SK-N-DZ (cell line): ENCODE data around the gene LUZP4.
A peak's percentile ranks its signal among the peaks of the same experiment; 100 is the strongest.
"Not testable (repeated sequence)": the region's sequence is repeated elsewhere in the genome, so short reads cannot be mapped to it uniquely, and the experiment has no call there.

Experiments
- DNase-seq: peaks from one replicate; pipeline ENCODE4 v3.0.0-alpha.2; 2015; ENCODE audit warnings: low spot score

Gene LUZP4

GRCh38 chrX:115337491-115338144, 48.1 kb downstream of the LUZP4 start:
- DNase-seq, result no peak

- DNase-seq, result no peak
Observed at GRCh38 chrX:115339441-115340025, 50.0 kb downstream of the LUZP4 start.

GRCh38 chrX:115341421-115341820, 51.9 kb downstream of the LUZP4 start:
- no peak for DNase-seq

DNA sequence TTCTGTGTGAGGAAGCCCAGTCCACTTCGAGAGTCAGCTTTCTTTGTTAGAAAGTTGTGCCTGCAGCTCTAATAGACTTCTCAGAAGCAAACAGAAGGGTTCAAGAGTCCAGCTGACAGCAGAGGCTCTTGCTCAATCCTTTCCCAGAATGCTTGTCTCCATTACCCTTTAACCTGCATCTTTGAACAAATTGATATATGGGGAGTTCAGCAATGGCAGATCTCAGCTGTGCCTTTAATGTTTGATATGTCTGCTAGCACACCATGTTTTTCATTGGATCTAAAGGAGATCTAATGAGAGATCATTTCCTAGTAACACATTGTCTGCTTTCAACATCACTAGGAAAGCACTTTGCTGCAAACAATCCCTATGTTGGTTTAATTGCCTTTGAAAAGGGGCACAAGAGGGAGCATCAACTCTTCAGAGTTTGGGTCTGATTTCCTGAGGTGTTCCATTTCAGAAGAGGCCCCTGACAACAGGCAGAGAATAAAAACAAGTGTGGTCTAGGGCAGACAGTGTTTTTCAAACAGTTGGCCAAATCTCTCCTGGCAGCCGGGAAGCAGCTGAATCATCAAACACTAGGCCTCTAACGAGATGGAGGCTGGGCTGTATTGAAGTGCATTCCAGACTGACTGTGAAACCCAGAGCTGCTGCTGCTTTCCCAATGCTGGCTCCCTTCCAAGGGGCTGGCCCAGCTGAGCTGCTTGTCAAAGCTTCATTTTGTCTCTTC, 55.5 kb downstream of the LUZP4 start:
- DNase-seq, result peak; percentile 66

DNA sequence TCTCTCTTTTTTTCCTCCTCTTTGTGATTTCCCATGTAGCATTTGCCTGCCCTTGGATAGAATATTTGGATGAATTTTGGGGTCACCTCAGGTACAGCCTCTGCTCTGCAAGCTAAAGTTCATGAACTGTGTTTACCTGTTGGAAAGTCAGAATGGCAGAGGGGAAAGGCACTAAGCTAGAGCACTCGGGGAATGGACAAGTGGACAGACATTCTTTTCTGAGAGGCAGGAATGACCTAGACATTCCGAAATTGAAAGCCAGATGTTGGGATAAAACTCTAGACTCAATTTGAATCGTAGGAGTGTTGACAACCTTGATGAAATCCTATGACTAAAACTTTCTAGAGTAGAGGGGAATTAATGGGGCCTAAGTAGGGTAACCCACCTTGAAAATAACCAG, 56.1 kb downstream of the LUZP4 start:
- DNase-seq, result peak; percentile 66

DNA sequence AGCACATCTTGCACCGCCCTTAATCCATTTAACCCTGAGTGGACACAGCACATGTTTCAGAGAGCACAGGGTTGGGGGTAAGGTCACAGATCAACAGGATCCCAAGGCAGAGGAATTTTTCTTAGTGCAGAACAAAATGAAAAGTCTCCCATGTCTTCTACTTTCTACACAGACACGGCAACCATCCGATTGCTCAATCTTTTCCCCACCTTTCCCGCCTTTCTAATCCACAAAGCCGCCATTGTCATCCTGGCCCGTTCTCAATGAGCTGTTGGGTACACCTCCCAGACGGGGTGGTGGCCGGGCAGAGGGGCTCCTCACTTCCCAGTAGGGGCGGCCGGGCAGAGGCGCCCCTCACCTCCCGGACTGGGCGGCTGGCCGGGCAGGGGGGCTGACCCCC, 57.2 kb downstream of the LUZP4 start:
- DNase-seq, result not testable (repeated sequence)

DNA sequence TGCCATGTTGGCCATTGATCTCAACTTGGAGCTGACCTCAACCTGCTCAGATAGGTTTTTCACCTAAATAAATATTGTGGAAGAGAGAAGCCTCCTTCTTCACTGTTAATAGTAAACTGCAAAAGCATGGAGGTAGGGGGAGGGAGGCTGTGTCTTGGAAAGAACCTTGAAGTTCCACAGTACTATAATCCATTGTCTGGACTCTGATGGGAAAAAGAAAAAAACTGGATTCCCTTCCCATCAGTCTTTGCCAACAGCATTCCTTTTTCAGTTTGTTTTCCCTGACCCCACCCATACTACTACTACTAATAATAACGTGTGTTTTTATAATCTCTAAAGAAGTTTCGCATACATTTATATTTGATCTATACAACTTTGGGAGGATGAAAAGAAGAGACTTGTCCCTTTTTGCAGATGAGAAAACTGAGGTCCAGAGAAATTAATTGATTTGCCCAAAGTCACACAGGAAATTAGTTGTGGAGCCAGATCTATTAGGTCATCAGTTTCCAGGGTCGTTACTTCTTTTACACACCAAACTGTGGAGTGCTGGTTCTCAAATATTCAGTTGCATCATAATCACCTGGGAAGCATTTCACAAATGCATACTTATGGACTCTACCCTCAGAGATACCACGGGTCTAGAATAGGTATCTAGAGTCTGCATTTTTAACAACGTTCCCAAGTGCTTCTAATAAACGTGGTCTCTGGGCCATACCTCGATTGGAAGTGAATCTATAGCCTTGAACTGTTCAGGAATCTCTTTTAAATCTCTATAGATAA, 59.1 kb downstream of the LUZP4 start:
- no peak for DNase-seq

DNA sequence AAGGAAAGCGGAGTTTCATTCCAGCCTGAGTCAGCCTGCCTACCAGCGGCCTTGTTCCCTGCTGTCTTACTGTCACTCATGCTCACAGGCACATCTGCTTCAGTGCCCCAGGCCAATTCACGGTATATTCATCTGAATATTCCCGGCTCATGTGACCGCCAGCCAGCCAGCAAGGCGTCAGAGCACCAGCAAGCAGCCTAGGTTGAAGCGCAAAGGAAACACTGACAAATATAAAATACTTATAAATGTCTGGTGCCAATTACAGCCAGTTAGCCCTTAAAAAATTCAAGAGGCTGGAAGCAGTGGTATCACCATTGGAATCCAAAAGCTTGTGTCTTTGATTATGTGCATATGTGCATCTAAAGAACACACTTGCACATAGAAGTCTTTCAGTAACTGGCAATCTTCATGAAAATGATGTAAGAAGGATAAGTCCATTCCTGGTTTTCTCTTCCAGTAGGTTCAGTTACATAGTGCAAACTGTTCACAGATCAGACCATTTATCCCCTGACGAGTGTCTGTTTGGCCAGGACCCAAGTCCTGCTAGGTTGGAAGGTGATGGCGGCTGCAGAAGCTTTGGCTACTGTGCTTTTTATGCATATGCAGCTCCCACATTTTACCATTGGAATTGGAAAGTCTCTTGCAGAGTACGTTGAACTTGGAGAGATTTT, 61.3 kb downstream of the LUZP4 start:
- DNase-seq, result no peak

GRCh38 chrX:115356369-115356768, 66.9 kb downstream of the LUZP4 start:
- no peak for DNase-seq
